Hippocampal formation (tissue), 2 donors: ENCODE data around the gene IL27RA.
"Not testable (repeated sequence)": the region's sequence is repeated elsewhere in the genome, so short reads cannot be mapped to it uniquely, and the experiment has no call there.

Experiments
- DNase-seq, 2 donors: peaks; one replicate each; lab custom pipeline; 2025; lab: John Stamatoyannopoulos, UW

Gene IL27RA

GRCh38 chr19:13999085-13999484, 32.5 kb upstream of the IL27RA start:
- no peak for DNase-seq

- no peak for DNase-seq
These were observed 30.7 kb upstream of the IL27RA start for GRCh38 chr19:14000691-14001375.

- DNase-seq, result no peak
These were observed 28.9 kb upstream of the IL27RA start for GRCh38 chr19:14002571-14003250.

- no peak for DNase-seq
These were observed 28.1 kb upstream of the IL27RA start for GRCh38 chr19:14003251-14004055.

- DNase-seq, result peak; percentile 39 to 41
These were observed 26.8 kb upstream of the IL27RA start for GRCh38 chr19:14004619-14005348.

GRCh38 chr19:14005349-14006084, 26.0 kb upstream of the IL27RA start:
- peak; percentile 50 to 76 for DNase-seq

- DNase-seq, result peak; percentile 99 to 100
These were observed 25.3 kb upstream of the IL27RA start, which contains the start of gene RFX1 for GRCh38 chr19:14006085-14006765. RFX1 (minus strand) TSS chr19:14006320; CDS start chr19:13993843, 12,477 bp downstream.

GRCh38 chr19:14006766-14007562, 24.6 kb upstream of the IL27RA start:
- DNase-seq, result peak in 1 of 2 donors; percentile 78

GRCh38 chr19:14012378-14012915, 19.1 kb upstream of the IL27RA start:
- no peak for DNase-seq

- no peak for DNase-seq
These were observed 16.0 kb upstream of the IL27RA start for GRCh38 chr19:14015524-14016035.

GRCh38 chr19:14019100-14019499, 12.5 kb upstream of the IL27RA start:
- no peak for DNase-seq

- DNase-seq, result not testable (repeated sequence)
These were observed 11.8 kb upstream of the IL27RA start for GRCh38 chr19:14019739-14020138.

- no peak for DNase-seq
These were observed 10.1 kb upstream of the IL27RA start for GRCh38 chr19:14021474-14021873.

GRCh38 chr19:14022469-14022868, 9.1 kb upstream of the IL27RA start:
- no peak for DNase-seq

- no peak for DNase-seq
These were observed 7.9 kb upstream of the IL27RA start for GRCh38 chr19:14023404-14024235.

GRCh38 chr19:14026652-14027192, 4.8 kb upstream of the IL27RA start:
- not testable (repeated sequence) for DNase-seq

GRCh38 chr19:14027856-14028450, 3.6 kb upstream of the IL27RA start, which contains the start of gene RLN3:
RLN3 (plus strand) TSS chr19:14028148; CDS start chr19:14028205, 57 bp downstream.
- no peak for DNase-seq
